HL-60/S4 treated with phorbol 12-myristate 13-acetate at 8.2 ng/mL for 4 days and 3 days (cell line): ENCODE data around the gene NUMB.
"Not testable (repeated sequence)": the region's sequence is repeated elsewhere in the genome, so short reads cannot be mapped to it uniquely, and the experiment has no call there.

Experiments used
- in situ Hi-C: fragments of 300-500 bp; cut with MboI; formaldehyde crosslinking; loops from 2 replicates; pipeline ENCODE4 v1.15.0; 2022; ENCODE audit warnings: low sequenced_read_pairs

The NUMB gene

DNA sequence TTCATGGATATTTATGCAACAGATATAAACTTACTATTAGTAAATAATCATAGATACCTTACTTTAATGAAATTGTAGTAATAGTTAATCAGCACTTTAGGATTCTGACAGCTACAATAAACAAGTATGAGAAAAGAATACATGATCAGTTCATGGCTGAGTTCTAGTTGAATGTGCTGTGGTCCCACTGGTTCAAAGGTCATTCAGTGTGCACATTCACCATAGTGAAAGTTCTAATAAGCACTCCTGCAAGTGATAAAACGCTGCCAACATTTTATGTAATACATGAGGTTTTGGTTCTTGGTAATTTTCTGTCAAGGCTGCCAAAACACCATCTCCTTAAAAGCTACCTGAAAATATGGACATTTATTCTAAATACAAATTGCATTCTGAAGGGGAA, 92.6 kb downstream of the NUMB start:
- in situ Hi-C loops, result no loop called here

DNA sequence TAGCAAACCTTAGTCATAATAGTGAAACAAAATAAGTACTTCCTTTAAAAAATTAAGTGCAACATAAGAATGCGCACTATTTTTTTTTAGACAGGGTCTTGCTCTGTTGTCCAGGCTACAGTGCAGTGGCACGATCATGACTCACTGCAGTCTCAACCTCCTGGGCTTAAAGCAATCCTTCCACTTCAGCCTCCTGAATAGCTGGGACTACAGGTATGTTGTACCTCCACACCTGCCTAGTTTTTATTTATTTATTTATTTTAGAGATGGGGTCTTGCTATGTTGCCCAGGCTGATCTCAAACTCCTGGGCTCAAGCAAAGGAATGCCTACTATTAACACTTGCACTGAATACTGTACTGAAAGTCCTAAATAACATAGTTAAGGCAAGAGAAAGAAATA, 93.8 kb downstream of the NUMB start:
- in situ Hi-C loops, result no loop called here

DNA sequence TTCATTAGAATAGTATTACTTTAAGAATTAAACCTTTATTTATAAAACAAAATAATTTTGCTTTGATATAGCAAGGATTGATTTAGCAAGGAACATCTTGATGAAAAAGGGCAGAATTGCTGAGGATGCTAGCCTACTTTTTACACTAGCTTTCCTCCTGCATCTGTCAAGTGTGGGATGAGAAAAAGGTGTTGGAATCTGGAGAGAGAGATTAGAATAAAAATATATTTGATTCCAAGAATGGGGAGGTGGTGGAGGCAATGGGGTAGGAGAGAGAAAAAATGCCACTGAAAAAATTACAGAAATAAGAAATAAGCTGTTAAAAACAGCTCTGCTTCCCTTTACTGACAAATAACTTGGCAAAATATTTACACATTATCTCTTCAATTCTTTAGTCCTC, 98.9 kb downstream of the NUMB start:
- in situ Hi-C loops, result no loop called here

DNA sequence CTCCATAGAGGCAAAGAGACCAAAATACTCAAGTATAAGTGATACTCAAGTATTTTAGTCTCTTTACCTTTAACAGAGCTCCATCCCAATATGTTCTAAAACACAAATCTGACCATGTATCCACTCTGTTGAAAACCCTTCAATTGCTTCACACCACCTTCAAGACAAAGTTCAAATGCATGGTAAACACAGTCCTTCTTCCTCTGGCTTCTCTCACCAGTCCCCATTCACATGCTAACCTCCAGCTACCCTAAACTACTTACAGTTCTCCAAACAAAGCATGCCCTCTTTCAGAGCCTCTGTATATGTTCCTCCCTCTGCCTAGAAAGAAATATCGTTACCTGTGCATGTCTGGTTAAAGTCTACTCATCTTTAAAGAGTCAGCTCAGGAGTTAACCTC, 100.2 kb downstream of the NUMB start:
- in situ Hi-C loops, result no loop called here

DNA sequence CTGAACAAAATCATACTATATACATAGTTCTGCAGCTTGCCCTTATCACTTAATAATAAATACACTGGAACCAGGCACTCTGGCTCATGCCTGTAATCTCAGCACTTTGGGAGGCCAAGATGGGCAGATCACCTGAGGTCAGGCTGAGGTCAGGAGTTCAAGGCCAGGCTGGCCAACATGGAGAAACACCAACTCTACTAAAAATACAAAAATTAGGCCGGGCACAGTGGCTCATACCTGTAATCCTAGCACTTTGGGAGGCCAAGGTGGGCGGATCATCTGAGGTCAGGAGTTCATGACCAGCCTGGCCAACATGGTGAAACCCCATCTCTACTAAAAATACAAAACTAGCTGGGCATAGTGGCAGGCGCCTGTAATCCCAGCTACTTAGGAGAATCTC, 109.3 kb downstream of the NUMB start:
- in situ Hi-C loops, result not testable (repeated sequence)

DNA sequence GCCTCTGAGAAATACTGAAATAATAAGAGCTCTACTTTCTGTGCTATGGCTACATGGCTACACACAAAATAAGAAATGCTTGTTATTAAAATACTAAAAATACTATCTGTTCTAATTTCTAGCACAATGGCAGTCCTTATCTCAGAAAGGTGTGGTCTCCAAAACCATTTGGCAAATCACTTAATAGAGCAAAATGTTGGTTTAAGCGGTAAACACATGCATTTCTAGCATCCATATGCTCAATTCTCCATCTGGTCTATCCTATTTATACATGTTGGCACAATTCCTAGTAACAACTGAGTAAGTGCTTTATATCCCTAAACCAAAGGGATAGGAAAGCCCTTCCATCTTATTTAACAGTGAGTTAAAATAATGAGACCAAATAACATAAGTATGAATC, 114.0 kb downstream of the NUMB start:
- in situ Hi-C loops, result no loop called here

DNA sequence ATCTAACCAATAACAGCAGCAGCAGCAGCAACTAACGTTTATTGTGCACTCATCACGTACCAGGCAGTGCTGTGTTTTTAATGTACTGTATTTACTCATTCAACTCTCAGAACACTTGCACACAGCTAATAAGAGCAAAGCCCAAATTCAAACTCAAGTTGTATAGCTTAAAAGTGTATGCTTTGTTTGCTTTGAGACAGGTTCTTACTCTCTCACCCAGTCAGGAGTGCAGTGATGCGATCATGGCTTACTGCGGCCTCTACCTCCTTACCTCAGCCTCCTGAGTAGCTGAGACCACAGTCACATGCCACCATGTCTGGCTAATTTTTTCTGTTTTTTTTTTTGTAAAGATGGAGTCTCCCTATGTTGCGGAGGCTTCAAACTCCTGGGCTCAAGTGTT, 115.7 kb downstream of the NUMB start:
- in situ Hi-C loops, result no loop called here

DNA sequence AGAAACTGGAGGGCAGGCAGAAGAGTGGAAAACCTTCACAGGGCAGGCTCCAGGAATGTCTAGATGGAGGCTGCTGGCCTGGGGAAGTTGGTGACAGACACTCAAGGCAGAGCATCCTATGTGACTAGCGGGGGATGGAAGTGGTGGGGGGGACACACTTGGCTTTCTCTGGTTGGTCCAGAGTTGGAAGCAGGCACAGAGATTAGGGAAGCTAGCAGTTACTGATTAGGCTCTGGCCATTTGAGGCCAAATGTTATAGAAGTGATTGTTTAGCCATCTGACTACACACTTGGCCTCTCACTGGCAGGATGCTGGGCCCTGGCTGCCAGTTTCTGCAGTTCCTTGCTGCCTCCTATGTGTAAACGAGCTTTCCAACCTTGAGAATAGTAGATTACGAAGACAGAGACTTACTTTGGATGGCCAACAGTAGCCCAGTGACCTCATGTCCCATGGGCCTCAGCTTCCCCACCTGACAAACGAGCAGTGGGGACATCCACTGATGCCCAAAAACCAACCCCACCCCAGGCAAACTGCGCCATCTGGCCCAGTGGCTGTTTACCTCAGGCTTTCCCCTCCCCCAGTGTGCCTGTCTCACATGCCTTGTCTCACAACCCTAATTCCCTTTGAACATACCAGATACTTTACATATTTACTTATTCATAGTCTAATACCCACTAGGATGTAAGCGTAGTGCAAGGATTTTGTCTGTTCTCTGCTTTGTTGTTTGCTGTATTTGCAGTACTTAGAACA, 118.3 kb downstream of the NUMB start:
- in situ Hi-C loops, result no loop called here

DNA sequence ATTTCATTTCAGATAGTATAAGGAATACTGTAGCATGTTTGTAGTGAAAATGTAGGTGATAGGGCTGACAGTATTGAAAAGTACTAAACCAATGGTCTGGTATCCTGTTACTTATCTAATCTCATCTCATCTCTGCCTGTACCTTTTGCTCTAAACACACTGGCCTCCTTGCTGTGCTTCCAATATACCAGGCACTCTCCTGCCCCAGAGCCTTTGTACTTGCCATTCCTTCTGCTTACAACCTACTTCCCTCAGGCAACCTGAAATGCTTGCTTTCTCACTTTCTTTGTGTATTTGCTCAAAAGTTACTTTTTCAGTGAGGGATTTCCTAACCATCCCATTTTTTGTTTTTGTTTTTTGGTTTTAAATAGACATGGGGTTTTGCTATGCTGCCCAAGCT, 119.1 kb downstream of the NUMB start:
- in situ Hi-C loops, result no loop called here

DNA sequence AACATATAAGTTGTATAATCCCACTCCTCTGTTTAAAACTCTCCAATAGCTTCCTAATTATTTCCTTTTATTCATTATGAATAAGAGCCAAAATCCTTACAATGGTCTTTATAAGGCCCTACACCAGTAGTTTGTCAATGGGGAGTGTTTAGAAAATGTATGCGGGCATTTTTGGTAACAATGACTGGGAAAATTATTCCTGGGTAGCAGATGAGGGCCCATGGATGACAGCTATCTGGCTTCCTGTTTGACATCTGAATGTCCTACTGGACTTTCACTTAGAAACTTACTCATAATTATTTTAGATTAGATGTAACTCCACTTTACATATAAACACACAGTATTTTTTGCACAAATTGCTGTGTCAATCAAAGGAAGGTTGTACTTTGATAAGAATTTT, 119.8 kb downstream of the NUMB start:
- in situ Hi-C loops, result no loop called here

DNA sequence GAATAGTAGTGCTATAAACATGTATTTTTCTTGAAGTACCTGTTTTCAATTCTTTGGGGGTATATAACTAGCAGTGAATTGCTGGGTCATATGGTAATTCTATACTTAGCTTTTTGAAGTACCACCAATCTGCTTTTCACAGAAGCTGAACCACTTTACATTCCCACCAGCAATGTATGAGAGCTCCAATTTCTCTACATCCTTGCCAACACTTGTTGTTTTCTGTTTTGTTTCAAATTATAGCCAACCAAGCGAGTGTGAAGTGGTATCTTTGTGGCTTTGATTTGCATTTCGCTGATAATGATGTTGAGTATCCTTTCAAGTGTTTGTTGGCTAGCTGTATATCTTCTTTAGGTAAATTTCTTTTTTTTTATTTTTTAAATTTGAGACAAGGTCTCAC, 125.3 kb downstream of the NUMB start:
- in situ Hi-C loops, result no loop called here

DNA sequence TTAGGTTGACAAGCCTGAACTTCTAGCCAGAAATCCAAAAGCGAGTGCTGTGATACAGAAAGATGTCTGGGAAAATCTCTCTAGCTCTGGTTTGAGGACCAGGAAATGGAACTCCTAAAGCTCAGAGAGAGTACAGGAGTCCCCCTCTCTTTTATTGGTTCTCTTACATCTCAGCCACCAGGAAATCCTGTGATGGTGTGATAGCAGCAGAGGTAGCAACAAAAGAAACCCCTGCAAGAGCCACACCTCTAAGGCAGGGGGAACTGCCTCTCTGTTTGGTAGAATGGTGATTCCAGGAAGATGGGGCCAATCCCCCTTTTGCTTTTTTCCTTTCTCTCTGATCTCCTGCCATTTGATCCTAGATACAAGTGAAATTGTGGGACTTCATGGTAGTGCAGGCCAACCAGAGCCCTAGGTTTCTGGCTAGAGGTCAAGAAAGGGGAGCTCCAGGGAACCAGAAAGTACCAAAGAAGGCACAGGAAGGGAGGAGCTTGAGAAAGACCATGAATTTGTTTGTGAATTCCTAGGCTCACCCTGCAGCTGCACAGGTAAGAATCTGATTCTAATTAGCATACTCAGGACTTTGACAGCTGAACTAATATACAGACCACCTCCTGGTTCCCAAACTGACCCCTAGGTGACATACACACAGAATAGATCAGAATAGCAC, 132.6 kb downstream of the NUMB start:
- in situ Hi-C loops, result no loop called here

DNA sequence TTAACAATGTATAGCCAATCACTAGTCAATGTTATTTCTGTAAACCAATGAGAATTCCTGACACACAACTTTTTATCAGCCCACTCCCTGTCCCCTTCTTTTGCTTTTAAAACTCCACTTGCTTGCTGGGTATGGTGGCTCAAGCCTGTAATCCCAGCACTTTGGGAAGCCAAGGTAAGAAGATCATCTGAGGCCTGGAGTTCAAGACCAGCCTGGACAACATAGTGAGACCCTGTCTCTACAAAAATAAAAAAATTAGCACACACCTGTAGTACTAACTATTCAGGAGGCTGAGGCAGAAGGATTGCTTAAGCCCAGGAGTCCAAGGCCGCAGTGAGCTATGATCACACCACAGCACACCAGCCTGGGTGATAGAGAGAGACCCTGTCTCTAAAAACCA, 133.3 kb downstream of the NUMB start:
- in situ Hi-C loops, result no loop called here

DNA sequence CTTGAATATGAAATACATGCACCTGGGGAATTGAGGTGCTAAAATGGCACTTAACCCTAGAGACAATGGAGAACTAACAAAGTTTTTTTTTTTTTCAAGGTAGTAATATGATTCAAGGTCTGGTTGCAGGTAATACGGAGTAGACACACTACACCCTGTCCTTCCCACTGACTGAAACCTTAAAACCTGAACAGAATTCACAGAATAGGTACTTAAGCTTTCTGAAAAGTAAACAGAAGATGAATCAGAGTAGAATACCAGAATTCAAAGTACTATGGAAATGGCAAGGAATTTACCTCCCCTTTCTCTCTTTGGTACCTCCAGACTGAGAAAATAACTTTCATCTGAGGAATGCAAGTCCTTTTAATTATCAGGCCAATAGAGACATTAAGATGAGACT, 133.8 kb downstream of the NUMB start:
- in situ Hi-C loops, result no loop called here

DNA sequence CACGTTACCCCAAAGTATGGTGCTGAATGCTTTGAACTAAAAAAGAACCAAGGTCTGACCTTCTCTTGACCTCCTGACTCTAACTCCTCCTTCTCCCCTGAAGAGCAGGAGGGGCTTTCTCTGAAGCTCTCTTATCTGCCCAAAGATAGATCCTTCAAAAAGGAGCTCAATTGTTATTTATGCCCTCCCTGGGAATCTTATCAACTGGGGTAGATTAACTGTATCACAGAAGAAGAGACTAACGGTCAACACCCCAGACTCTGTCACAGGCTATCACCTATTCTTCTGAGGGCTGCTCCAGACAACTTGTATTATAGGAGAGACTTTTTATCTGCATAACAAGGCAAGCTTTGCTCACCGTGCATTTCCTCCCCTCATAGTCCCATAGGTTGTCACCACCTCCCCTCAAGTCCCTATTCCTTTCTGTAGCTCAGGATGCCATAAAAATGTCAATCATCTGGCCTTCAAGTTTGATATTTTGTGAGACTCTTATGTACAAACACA, 134.4 kb downstream of the NUMB start:
- in situ Hi-C loops, result no loop called here

DNA sequence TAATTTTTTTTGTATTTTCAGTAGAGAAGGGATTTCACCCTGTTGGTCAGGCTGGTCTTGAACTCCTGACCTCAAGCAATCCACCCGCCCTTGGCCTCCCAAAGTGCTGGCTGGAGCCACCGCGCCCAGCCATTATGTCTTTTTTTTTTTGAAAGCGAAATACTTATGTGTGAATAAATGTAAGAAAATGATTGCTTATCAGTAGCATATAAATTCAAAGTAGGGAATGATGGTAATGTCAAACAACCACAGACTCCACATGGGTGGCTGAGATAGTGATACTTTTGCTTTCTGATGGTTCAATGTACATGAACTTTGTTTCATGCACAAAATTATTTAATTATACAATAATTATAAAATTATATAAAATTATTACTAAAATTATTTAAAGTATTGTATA, 145.2 kb downstream of the NUMB start:
- in situ Hi-C loops, result no loop called here

DNA sequence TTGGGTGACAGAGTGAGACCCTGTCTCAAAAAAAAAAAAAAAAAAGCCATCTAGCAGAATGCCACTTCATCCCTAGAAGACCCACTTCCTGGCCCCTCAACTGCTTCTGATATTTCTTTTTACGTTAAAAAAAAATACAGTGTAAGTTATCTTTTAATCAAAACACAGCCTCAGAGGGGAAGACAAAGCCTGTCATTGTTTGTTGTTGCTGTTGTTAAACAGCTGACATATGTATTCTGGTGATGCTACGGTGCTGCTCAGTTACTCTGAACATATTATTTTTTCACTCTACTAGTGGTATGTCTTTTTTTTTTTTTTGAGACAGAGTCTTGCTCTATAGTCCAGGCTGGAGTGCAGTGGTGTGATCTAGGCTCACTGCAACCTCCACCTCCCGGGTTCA, 145.7 kb downstream of the NUMB start:
- in situ Hi-C loops, result no loop called here

DNA sequence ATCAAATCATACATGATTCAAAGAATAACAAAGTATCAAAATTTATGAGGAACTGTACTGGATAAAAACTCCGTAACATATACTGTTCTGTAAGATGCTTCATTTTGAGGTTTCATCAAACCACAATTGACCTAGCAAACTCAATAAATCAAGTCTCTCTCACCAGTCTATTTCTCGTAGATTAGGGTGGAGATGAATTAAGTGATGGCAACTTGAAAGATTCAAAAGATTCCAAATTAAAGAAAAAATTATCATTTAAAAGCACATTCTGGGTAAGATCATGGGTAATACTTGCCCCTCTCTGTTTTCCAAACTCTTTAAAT, 146.7 kb downstream of the NUMB start:
- in situ Hi-C loops, result no loop called here

DNA sequence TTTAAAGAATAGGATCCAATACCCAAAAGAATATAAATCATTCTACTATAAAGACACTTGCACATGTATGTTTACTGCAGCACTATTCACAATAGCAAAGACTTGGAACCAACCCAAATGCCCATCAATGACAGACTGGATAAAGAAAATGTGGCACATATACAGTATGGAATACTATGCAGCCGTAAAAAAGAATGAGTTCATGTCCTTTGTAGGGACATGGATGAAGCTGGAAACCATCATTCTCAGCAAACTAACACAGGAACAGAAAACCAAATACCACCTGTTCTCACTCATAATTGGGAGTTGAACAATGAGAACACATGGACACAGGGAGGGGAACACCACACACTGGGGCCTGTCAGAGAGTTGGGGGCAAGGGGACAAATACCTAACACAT, 149.1 kb downstream of the NUMB start:
- in situ Hi-C loops, result not testable (repeated sequence)

DNA sequence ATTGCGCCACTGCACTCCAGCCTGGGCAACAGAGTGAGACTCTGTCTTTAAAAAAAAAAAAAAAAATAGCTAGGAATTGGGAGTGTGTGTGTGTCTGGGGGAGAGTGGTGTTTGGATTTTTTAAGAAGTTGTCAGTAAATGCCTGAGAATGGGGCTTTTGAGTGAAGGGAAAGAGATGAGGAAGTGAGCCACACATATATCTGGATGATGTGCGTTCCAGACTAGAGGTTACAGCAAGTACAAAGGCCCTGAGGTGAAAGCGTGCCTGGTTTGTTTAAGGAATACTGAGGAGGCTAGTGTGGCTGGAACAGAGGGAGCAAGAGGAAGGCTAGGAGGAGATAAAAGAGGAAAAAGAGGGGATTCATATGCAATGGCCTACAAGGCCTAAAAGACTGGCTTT, 151.1 kb downstream of the NUMB start:
- in situ Hi-C loops, result no loop called here

DNA sequence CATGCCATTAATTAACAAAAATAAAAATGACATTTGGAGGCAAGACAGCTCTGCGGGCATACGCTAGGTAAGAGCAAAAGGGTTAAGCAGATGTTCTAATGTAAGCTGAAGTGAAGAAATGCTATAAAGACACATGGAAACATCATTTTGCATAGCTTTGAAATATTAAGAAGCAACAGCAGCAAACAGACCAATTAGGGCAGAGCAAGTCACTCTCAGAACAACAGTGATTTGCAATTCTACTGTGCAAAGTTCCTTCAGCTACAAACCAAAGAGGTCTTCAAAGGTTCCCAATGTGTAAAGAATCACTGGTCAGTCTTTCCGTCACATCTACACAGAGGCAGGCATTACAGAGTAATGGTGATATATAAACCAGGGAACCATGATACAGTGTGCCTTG, 152.8 kb downstream of the NUMB start:
- in situ Hi-C loops, result no loop called here

DNA sequence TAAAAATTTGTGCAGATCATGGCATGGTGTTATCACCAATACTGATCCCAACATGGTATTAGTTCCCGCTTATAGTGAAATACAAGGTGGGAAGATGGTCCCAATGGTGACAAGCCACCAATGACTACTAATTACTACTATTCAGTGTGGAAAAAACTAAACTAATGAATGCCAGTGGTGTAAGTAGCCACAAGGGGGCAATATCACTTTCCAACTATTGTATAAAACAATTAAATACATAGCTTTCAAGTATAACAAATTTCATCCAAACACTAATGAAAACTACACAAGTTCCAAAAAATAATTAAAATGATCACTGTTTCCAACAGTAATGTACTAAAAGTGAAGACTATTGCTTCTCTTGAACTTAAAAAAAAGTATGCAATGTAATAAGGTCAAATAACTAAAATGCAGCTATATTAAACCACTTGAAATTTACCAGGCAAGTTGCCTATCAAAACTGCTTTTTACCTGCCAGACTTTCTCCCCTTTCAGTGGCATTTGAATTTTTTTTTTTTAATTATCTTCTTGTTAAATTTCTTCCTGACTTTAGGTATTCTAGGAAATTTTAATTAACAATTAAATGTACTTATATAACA, 163.0 kb downstream of the NUMB start:
- in situ Hi-C loops, result no loop called here
